Effector CD8-positive, alpha-beta T cell (primary cell): Measurements from ENCODE around the gene NR3C2.
"Not testable (repeated sequence)": the region's sequence is repeated elsewhere in the genome, so short reads cannot be mapped to it uniquely, and the experiment has no call there.

Source experiments
- DNase-seq: peaks from one replicate; lab custom pipeline; 2025; lab: John Stamatoyannopoulos, UW

The NR3C2 gene

GRCh38 chr4:148108766-148109165, 333.4 kb downstream of the NR3C2 start:
- DNase-seq, result no peak

- DNase-seq, result no peak
Observed at GRCh38 chr4:148103597-148104355, 338.4 kb downstream of the NR3C2 start.

GRCh38 chr4:148101790-148102189, 340.4 kb downstream of the NR3C2 start:
- no peak for DNase-seq

GRCh38 chr4:148101235-148101634, 341.0 kb downstream of the NR3C2 start:
- no peak for DNase-seq

GRCh38 chr4:148097801-148098200, 344.4 kb downstream of the NR3C2 start:
- DNase-seq, result no peak

GRCh38 chr4:148095346-148095923, 346.8 kb downstream of the NR3C2 start:
- no peak for DNase-seq

- no peak for DNase-seq
Observed at GRCh38 chr4:148094149-148094548, 348.1 kb downstream of the NR3C2 start.

GRCh38 chr4:148093065-148093464, 349.1 kb downstream of the NR3C2 start:
- no peak for DNase-seq

GRCh38 chr4:148092316-148093014, 349.7 kb downstream of the NR3C2 start:
- no peak for DNase-seq

GRCh38 chr4:148091896-148092295, 350.3 kb downstream of the NR3C2 start:
- DNase-seq, result no peak

- no peak for DNase-seq
Observed at GRCh38 chr4:148090503-148091476, 351.4 kb downstream of the NR3C2 start.

GRCh38 chr4:148090029-148090428, 352.2 kb downstream of the NR3C2 start:
- DNase-seq, result no peak

GRCh38 chr4:148089624-148090023, 352.6 kb downstream of the NR3C2 start:
- no peak for DNase-seq

GRCh38 chr4:148083073-148083472, 359.1 kb downstream of the NR3C2 start:
- DNase-seq, result not testable (repeated sequence)

GRCh38 chr4:148081745-148082144, 360.5 kb downstream of the NR3C2 start:
- no peak for DNase-seq

- no peak for DNase-seq
Observed at GRCh38 chr4:148081267-148081666, 360.9 kb downstream of the NR3C2 start.

GRCh38 chr4:148079961-148080360, 362.3 kb downstream of the NR3C2 start:
- DNase-seq, result no peak

- DNase-seq, result no peak
Observed at GRCh38 chr4:148078061-148078460, 364.2 kb downstream of the NR3C2 start.

- no peak for DNase-seq
Observed at GRCh38 chr4:148077581-148077980, 364.6 kb downstream of the NR3C2 start.

- DNase-seq, result no peak
Observed at GRCh38 chr4:148076964-148077363, 365.2 kb downstream of the NR3C2 start.

- DNase-seq, result no peak
Observed at GRCh38 chr4:148075438-148075837, 366.8 kb downstream of the NR3C2 start.

GRCh38 chr4:148074462-148074861, 367.8 kb downstream of the NR3C2 start:
- no peak for DNase-seq
